Epithelial cell of esophagus (primary cell): ENCODE measurements around the gene SPTBN1.

ENCODE experiments used
- DNase-seq: peaks from one replicate; pipeline ENCODE4 v3.0.0; 2010; ENCODE audit warnings: low read depth
- H3K4me3 ChIP-seq: 2 replicates; pipeline ENCODE4 v1.5.1; 2011; ENCODE audit warnings: mild to moderate bottlenecking, low read length, control low read depth
- TF ChIP-seq, protein P1 (sequence below): IDR thresholded peaks from 2 replicates; pipeline ENCODE4 v1.5.1; 2011; ENCODE audit warnings: low read depth, mild to moderate bottlenecking, low read length, control low read depth, inconsistent platforms; ENCODE audit not compliant: insufficient read depth; ENCODE audit errors: missing control alignments

The SPTBN1 gene

GRCh38 chr2:54531558-54531957, 75.4 kb downstream of the SPTBN1 start:
- DNase-seq = peak; percentile 97
- TF ChIP-seq, protein P1, sequence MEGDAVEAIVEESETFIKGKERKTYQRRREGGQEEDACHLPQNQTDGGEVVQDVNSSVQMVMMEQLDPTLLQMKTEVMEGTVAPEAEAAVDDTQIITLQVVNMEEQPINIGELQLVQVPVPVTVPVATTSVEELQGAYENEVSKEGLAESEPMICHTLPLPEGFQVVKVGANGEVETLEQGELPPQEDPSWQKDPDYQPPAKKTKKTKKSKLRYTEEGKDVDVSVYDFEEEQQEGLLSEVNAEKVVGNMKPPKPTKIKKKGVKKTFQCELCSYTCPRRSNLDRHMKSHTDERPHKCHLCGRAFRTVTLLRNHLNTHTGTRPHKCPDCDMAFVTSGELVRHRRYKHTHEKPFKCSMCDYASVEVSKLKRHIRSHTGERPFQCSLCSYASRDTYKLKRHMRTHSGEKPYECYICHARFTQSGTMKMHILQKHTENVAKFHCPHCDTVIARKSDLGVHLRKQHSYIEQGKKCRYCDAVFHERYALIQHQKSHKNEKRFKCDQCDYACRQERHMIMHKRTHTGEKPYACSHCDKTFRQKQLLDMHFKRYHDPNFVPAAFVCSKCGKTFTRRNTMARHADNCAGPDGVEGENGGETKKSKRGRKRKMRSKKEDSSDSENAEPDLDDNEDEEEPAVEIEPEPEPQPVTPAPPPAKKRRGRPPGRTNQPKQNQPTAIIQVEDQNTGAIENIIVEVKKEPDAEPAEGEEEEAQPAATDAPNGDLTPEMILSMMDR = no peak
- H3K4me3 ChIP-seq = no peak overlapping the region

DNA sequence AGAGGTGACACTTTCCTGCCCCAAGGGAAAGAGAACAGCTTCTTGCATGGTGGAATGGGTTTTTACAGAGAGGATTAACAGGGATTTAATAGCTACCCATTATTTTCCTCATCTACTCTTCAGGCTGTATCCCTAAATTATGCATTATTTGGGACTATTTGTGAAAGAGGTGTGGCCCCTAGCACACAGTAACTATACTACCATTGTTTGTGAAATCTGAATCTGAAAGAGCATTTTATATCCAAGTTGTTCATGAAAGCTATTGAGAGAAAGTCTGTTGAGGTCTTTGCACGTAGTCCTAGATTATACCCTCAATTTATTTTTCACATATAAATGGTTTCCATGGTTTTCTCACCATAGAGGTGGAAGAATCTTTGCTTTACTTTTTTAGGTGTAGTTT, 78.1 kb downstream of the SPTBN1 start:
- no peak for DNase-seq
- TF ChIP-seq, protein P1 = no peak

GRCh38 chr2:54534625-54535024, 78.5 kb downstream of the SPTBN1 start:
- TF ChIP-seq, protein P1 = no peak
- DNase-seq = peak; percentile 63
- no peak overlapping the region for H3K4me3 ChIP-seq

More for the DNA sequence above, 78.1 kb downstream of the SPTBN1 start:
- no peak overlapping the region for H3K4me3 ChIP-seq

GRCh38 chr2:54535599-54536195, 79.6 kb downstream of the SPTBN1 start:
- TF ChIP-seq, protein P1 = no peak
- H3K4me3 ChIP-seq = no peak overlapping the region
- DNase-seq = no peak

DNA sequence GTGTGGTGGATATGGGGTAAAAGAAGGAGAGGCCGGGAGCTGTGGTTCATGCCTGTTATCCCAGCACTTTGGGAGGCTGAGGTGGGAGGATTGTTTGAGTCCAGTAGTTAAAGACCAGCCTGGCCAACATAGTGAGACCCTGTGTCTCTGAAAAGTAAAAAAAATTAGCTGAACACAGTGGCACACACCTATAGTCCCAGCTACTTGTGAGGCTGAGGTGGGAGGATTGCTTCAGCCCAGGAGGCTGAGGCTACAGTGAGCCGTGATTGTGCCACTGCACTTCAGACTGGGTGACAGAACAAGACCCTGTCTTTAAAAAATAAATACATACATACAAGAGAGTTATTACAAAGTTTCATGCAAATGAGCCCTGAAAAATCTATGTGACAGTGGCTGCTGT, 80.6 kb downstream of the SPTBN1 start:
- DNase-seq = no peak
- no peak overlapping the region for H3K4me3 ChIP-seq
- TF ChIP-seq, protein P1 = no peak

- DNase-seq = no peak
- TF ChIP-seq, protein P1 = no peak
- H3K4me3 ChIP-seq = no peak overlapping the region
Observed at GRCh38 chr2:54538537-54538936, 82.4 kb downstream of the SPTBN1 start.

DNA sequence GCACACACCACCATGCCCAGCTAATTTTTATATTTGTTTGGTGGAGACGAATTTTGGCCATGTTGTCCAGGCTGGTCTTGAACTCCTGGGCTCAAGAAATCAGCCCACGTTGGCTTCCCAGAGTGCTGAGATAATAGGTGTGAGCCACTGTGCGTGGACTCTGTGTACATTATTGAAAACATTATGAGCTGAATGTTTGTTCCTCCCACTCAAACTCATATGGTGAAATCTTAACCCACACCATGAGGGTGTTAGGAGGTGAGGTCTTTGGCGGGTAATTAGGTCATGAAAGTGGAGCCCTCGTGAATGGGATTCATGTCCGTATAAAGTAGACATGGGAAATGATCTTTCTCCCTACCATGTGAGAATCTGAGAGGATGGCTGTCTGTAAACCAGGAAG, 83.6 kb downstream of the SPTBN1 start:
- TF ChIP-seq, protein P1 = no peak
- DNase-seq = no peak
- no peak overlapping the region for H3K4me3 ChIP-seq
